ENCODE results near the gene PTPN13.
"Not testable (repeated sequence)": the region's sequence is repeated elsewhere in the genome, so short reads cannot be mapped to it uniquely, and the experiment has no call there.

GRCh38 chr4:86656781-86657180 is 62.7 kb downstream of the PTPN13 start:
- TF ChIP-seq CTCF (conservative IDR thresholded peaks at IDR 0.05; ENCODE audit: low read length); EZH2phosphoT487 (IDR thresholded peaks at IDR 0.05; ENCODE audit: borderline replicate concordance): not testable (repeated sequence)

All from Loucy (cell line).